Peyer's patch (tissue), 4 donors: Measurements from ENCODE around the gene PLA2G6.

Experiments used
- POLR2A ChIP-seq, 2 donors: fragments of 450-650 bp; IDR thresholded peaks; one replicate each; pipeline ENCODE4 v1.5.1; 2017; ENCODE audit warnings: antibody characterized with exemption in 2 of 2, mild to moderate bottlenecking in 2 of 2, moderate library complexity in 2 of 2
- TF ChIP-seq, protein P1 (sequence below), 6 experiments: fragments of 450-650 bp in 4 of 6; fragments of 200-600 bp in 2 of 6; sonication (generic) in 1 of 6; IDR thresholded peaks; one replicate each; pipeline ENCODE4 v1.5.1; 2017 to 2019; ENCODE audit warnings: antibody characterized with exemption in 6 of 6, mild to moderate bottlenecking in 3 of 6, moderate library complexity in 1 of 6

DNA sequence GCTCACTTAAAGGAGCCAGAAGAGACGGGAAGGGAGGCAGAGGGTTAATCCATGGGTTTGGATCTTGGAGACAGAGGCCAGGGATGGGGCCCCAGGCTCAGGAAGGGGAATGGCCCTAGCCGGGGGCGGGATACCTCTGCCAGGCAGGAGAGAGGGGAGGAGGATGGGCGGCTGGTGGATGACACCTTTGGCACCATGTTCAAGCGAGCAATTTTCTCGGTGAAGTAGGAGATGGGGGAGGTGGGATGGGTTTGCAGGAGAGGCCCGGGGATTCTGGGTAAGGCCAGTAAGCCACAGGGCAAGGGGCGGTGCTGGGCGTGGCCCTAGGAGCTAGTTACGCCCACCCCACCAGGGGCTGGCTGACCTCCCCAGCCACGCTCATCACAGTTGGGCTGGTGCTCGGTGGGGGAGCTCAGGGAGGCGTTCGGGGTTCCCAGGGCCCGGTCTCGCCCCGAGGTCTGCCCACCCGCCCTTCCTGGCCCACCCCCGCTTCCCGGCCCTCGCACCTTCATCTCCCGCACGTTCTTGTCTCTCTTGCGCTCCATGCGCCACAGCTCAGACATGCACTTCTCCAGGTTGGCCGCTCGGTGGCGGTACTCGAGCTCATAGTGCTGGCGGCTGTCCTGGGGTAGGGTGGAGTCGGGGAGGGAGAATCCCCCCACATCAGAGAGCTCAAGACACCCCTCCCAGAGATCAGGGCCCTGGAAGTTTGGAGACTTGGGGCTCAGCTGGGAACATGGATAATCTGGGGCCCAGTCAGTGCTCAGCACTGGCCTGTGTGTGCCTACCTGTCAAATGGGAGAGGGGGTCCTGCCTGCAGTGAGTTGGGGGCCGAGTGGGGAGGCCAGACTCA is 83.8 kb downstream of the PLA2G6 start:
- TF ChIP-seq, protein P1, sequence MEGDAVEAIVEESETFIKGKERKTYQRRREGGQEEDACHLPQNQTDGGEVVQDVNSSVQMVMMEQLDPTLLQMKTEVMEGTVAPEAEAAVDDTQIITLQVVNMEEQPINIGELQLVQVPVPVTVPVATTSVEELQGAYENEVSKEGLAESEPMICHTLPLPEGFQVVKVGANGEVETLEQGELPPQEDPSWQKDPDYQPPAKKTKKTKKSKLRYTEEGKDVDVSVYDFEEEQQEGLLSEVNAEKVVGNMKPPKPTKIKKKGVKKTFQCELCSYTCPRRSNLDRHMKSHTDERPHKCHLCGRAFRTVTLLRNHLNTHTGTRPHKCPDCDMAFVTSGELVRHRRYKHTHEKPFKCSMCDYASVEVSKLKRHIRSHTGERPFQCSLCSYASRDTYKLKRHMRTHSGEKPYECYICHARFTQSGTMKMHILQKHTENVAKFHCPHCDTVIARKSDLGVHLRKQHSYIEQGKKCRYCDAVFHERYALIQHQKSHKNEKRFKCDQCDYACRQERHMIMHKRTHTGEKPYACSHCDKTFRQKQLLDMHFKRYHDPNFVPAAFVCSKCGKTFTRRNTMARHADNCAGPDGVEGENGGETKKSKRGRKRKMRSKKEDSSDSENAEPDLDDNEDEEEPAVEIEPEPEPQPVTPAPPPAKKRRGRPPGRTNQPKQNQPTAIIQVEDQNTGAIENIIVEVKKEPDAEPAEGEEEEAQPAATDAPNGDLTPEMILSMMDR (IDR thresholded peaks at IDR 0.05), result peak in 1 of 6 experiments; percentile 3
- TF ChIP-seq POLR2A (IDR thresholded peaks at IDR 0.05), result no peak
